Activated CD4-positive, alpha-beta T cell treated with anti-CD3 and anti-CD28 coated beads, Interleukin-2, amount 10 ng/mL, durations not matched to agents 7 days and 5 days (primary cell): ENCODE measurements around the gene RB1. TPM values are rescaled to one million over a fixed set of nuclear protein-coding genes. Genes with fewer than 3 reads are reported as not detected.
"Not testable (repeated sequence)": the region's sequence is repeated elsewhere in the genome, so short reads cannot be mapped to it uniquely, and the experiment has no call there.

Experiments used
- CTCF ChIA-PET: fragments of 350-600 bp; sonication (Branson Sonifier 250); formaldehyde crosslinking; loops from one replicate; lab custom pipeline; 2021; ENCODE audit warnings: antibody characterized with exemption; lab: Charles Lee
- POLR2A ChIA-PET: fragments of 350-600 bp; sonication (Branson Sonifier 250); formaldehyde crosslinking; loops from one replicate; lab custom pipeline; 2021; ENCODE audit warnings: antibody characterized with exemption; lab: Charles Lee
- DNase-seq: peaks from one replicate; pipeline ENCODE4 v3.0.0-alpha.2; 2020
- H3K27ac Mint-ChIP-seq: one replicate; pipeline ENCODE4 v1.8.0; 2021; ENCODE audit warnings: mild to moderate bottlenecking, moderate library complexity, mixed read lengths
- H3K27me3 Mint-ChIP-seq: one replicate; pipeline ENCODE4 v1.8.0; 2021; ENCODE audit warnings: mixed read lengths
- H3K36me3 Mint-ChIP-seq: one replicate; pipeline ENCODE4 v1.8.0; 2021; ENCODE audit warnings: low read depth, mixed read lengths
- H3K4me1 Mint-ChIP-seq: one replicate; pipeline ENCODE4 v1.8.0; 2021; ENCODE audit warnings: mixed read lengths
- H3K4me3 Mint-ChIP-seq: one replicate; pipeline ENCODE4 v1.8.0; 2021; ENCODE audit warnings: mild to moderate bottlenecking, moderate library complexity, mixed read lengths
- H3K9me3 Mint-ChIP-seq: one replicate; pipeline ENCODE4 v1.8.0; 2021; ENCODE audit warnings: mixed read lengths
- total RNA-seq, 2 experiments: library from RNA; stranded (reverse); gene quantifications; one replicate each; pipeline ENCODE4 v1.2.3, GENCODE V29; 2021

Gene RB1
- total RNA-seq, 2 experiments from 2014 or later: 47.1 to 61.5 TPM

DNA sequence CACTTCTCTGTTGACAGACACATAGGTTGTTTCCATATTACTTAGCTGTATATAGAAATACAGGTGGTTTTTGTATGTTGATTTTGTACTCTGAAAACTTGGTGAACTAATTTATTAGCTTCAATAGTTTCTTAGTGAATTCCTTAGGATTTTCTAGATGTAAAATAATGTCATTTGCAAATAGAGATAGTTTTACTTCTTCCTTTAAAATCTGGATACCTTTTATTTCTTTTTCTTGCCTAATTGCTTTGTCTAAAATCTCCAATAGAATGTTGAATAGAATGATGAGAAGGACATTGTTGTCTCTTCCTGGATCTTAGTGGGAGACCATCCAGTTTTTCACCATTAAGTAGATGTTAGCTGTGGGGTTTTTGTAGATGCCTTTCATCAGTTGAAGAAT is 18.7 kb downstream of the RB1 start:
- Mint-ChIP-seq H3K4me3 (no peak overlapping the region), H3K36me3 (peaks cover 59% of the 10 kb centered on the region), H3K27me3 (peaks cover 1% of the 10 kb centered on the region), H3K27ac (no peak overlapping the region), H3K4me1 (peaks cover 34% of the 10 kb centered on the region), H3K9me3 (peaks cover 18% of the 10 kb centered on the region)
- no peak for DNase-seq
- POLR2A ChIA-PET: no interaction called here
- CTCF ChIA-PET: no interaction called here

DNA sequence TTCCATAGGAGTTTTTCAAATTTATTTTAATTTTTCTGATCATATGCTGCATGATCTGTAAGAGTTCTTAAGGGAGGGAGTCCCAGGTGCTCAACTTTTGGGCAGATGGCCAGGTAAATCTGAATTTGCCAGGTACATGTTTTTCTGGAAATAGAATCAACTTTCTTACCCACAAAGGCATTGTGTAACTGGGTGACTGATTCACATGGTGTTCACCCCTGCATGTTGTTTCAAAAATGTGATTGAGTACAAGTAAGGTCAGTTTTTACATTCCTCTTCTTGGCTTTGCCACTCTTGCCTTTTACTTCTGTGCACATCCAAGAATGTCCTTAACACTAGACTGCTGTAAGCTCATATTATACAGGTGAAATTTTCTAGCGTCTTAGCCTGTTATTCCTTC is 30.4 kb downstream of the RB1 start:
- Mint-ChIP-seq H3K4me1 (peaks cover 28% of the 10 kb centered on the region), H3K4me3 (no peak overlapping the region), H3K36me3 (peaks cover 49% of the 10 kb centered on the region), H3K9me3 (peaks cover 5% of the 10 kb centered on the region), H3K27ac (no peak overlapping the region), H3K27me3 (no peaks in the 10 kb centered on the region)
- POLR2A ChIA-PET: no interaction called here
- CTCF ChIA-PET: interaction anchor here (0.6 to 2.3 kb wide), 15 partner anchors 15 to 438 kb away, joined by 3 to 30 read pairs (median 4); partner anchors contain the start of genes MED4 and NUDT15
- no peak for DNase-seq

DNA sequence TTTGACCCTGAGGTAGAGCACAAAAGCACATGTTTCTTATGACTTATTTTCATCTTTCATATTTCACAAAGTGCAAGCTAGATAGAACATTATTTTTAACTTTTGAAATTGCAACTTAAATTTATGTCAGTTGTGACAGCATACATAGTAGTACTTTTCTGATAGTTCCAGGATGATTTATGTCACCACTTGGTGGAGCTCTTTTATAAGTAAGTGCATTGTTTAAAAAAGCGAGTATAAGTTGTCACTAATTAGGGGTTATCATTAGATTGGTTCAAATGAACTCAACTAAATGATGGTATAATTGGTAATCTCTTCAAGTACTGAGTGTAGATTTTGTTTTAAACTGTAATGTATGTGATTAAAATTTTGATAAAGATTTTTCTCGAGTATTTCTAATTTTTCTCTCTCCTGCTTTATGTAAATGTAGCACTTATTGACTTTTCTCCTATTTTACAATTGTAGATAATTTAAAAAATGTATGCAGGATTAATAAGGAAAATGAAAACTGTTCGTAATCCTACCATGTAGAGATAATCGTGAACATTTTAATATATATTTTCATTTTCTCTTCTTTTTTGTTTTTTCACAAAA is 31.1 kb downstream of the RB1 start:
- ChIA-PET POLR2A (no interaction called here), CTCF (interaction anchor here (0.6 to 2.3 kb wide), 13 partner anchors 16 to 437 kb away, joined by 3 to 30 read pairs (median 3); partner anchors contain the start of gene MED4)
- Mint-ChIP-seq H3K4me1 (peaks cover 28% of the 10 kb centered on the region), H3K27me3 (no peaks in the 10 kb centered on the region), H3K4me3 (no peak overlapping the region), H3K27ac (no peak overlapping the region), H3K9me3 (peaks cover 5% of the 10 kb centered on the region), H3K36me3 (peaks cover 50% of the 10 kb centered on the region)
- peak; percentile 31 for DNase-seq

DNA sequence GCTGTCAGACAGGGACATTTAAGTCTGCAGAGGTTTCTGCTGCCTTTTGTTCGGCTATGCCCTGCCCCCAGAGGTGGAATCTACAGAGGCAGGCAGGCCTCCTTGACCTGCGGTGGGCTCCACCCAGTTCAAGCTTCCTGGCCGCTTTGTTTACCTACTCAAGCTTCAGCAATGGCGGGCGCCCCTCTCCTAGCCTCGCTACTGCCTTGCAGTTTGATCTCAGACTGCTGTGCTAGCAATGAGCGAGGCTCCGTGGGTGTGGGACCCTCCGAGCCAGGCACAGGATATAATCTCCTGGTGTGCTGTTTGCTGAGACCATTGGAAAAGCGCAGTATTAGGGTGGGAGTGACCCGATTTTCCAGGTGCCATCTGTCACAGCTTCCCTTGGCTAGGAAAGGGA is 35.6 kb downstream of the RB1 start:
- H3K4me3 Mint-ChIP-seq, POLR2A ChIA-PET, H3K27ac Mint-ChIP-seq, DNase-seq, H3K9me3 Mint-ChIP-seq, H3K27me3 Mint-ChIP-seq: not testable (repeated sequence)
- CTCF ChIA-PET: interaction anchor here (0.6 to 1.5 kb wide), 4 partner anchors 14 to 430 kb away, joined by 3 to 4 read pairs (median 3); no protein-coding TSS in a partner anchor
- Mint-ChIP-seq H3K36me3 (peaks cover 52% of the 10 kb centered on the region), H3K4me1 (peaks cover 21% of the 10 kb centered on the region)

DNA sequence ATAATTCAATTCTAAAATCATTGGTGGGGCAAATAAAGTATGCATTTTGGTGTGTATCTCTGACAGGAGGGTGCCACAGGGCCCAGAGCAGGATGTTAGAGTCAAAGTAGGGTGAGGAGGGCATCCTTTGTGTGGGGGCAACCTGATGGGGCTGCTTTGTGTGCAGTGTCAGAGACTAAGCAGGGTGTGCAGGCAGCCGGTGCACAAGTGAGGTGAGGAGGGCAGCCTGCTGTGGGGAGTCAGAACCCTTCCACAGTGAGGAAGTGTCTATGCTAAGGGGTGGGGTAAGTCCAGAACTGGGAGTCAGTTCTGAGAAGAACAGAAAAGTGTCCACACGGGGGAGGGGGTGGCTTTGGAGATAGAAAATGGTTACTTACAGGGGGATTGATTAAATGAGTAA is 40.7 kb downstream of the RB1 start:
- H3K27me3 Mint-ChIP-seq: no peaks in the 10 kb centered on the region
- CTCF ChIA-PET: no interaction called here
- H3K9me3 Mint-ChIP-seq: no peaks in the 10 kb centered on the region
- POLR2A ChIA-PET: no interaction called here
- H3K4me3 Mint-ChIP-seq: no peak overlapping the region
- no peak for DNase-seq
- no peak overlapping the region for H3K27ac Mint-ChIP-seq
- peaks cover 49% of the 10 kb centered on the region for H3K36me3 Mint-ChIP-seq
- peaks cover 20% of the 10 kb centered on the region for H3K4me1 Mint-ChIP-seq

DNA sequence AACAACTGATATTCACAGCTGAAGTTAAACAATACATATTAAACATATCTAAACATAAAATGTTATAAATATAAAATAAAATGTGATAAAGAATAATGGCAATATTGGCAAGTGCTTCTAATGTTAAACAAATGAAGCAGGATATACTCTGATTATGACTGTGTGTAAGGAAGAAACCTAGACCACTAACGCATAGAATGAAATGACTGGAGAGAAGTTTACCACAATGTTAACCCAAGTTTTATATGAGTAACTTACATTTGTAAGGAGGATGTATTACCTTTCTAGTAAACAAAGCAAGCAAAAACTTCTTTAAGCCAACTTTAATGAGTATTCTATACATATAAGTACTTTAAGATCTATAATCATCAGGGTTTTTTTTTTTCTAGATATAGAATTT is 43.0 kb downstream of the RB1 start:
- no peak for DNase-seq
- Mint-ChIP-seq H3K9me3 (peaks cover 19% of the 10 kb centered on the region), H3K27ac (no peak overlapping the region), H3K4me1 (peaks cover 21% of the 10 kb centered on the region), H3K4me3 (no peak overlapping the region), H3K27me3 (no peaks in the 10 kb centered on the region), H3K36me3 (peaks cover 61% of the 10 kb centered on the region)
- CTCF ChIA-PET: no interaction called here
- POLR2A ChIA-PET: no interaction called here

DNA sequence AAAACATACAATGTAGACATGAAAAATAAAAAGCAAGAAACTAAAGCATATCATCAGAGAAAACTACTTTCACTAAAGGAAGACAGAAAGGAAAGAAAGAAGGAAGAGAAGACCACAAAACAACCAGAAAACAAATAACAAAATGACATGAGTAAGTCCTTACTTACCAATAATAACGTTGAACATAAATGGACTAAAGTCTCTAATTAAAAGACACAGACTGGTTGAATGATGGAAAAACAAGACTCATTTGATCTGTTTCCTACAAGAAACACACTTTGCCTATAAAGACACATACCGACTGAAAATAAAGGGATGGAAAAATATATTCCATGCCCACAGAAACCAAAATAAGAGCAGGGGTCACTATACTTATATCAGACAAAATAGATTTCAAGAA is 46.0 kb downstream of the RB1 start:
- peaks cover 81% of the 10 kb centered on the region for H3K36me3 Mint-ChIP-seq
- POLR2A ChIA-PET: no interaction called here
- H3K9me3 Mint-ChIP-seq: peaks cover 44% of the 10 kb centered on the region
- CTCF ChIA-PET: no interaction called here
- no peak overlapping the region for H3K4me3 Mint-ChIP-seq
- no peak overlapping the region for H3K27ac Mint-ChIP-seq
- no peaks in the 10 kb centered on the region for H3K27me3 Mint-ChIP-seq
- H3K4me1 Mint-ChIP-seq: peaks cover 12% of the 10 kb centered on the region
- no peak for DNase-seq

DNA sequence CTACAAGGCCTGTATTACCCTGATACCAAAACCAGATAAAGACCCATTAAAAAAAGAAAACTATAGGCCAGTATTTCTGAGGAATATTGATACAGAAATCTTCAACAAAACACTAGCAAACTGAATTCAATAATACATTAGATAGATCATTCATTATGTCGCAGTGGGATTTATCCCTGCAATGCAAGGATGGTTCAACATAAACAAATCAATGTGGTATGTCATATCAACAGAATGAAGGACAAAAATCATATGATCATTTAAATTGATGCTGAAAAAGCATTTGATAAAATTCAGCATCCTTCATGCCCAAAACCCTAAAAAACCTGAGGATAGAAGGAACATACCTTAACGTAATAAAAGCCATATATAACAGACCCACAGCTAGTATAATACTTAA is 50.0 kb downstream of the RB1 start:
- ChIA-PET CTCF (no interaction called here), POLR2A (no interaction called here)
- no peak overlapping the region for H3K4me3 Mint-ChIP-seq
- DNase-seq: no peak
- peaks cover 76% of the 10 kb centered on the region for H3K36me3 Mint-ChIP-seq
- H3K4me1 Mint-ChIP-seq: peaks cover 2% of the 10 kb centered on the region
- no peaks in the 10 kb centered on the region for H3K27me3 Mint-ChIP-seq
- no peak overlapping the region for H3K27ac Mint-ChIP-seq
- peaks cover 56% of the 10 kb centered on the region for H3K9me3 Mint-ChIP-seq

DNA sequence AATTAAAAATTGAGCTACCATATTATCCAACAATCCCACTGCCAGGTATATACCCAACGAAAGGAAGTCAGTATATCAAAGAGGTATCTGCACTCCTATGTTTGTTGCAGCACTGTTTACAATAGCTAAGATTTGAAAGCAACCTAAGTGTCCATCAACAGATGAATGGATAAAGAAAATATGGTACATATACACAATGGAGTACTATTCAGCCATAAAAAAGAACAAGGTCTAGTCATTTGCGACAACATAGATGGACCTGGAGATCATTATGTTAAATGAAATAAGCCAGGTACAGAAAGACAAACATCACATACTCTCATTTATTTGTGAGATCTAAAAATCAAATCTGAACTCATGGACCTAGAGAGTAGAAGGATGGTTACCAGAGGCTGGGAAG is 52.0 kb downstream of the RB1 start:
- DNase-seq, H3K4me1 Mint-ChIP-seq, POLR2A ChIA-PET, H3K27me3 Mint-ChIP-seq, CTCF ChIA-PET, H3K4me3 Mint-ChIP-seq, H3K27ac Mint-ChIP-seq: not testable (repeated sequence)
- Mint-ChIP-seq H3K9me3 (peaks cover 47% of the 10 kb centered on the region), H3K36me3 (peaks cover 65% of the 10 kb centered on the region)

DNA sequence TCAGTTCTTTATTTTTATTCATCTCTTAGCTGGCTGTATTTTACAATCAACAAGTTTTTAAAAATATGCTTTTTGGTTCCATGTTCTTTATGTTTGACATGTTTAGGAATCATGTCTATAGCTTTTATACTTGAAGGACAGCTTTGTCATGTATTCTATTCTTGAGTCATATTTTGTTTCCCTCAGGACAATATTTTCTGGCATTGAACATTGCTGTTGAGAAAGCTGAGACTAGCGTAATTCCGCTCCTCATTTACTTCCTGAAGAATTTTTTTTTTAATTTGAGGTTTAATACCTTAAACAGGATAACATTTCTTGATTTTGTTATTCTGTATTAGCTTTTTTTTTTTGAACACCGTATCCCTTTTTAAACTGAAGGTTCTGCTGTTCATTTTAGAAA is 53.2 kb downstream of the RB1 start:
- no peaks in the 10 kb centered on the region for H3K27me3 Mint-ChIP-seq
- no peak for DNase-seq
- H3K9me3 Mint-ChIP-seq: peaks cover 37% of the 10 kb centered on the region
- H3K27ac Mint-ChIP-seq: no peak overlapping the region
- no peaks in the 10 kb centered on the region for H3K4me1 Mint-ChIP-seq
- peaks cover 56% of the 10 kb centered on the region for H3K36me3 Mint-ChIP-seq
- no peak overlapping the region for H3K4me3 Mint-ChIP-seq
- POLR2A ChIA-PET: no interaction called here
- CTCF ChIA-PET: interaction anchor here (0.7 kb wide), 1 partner anchor 166 kb away, joined by 3 read pairs; no protein-coding TSS in a partner anchor

DNA sequence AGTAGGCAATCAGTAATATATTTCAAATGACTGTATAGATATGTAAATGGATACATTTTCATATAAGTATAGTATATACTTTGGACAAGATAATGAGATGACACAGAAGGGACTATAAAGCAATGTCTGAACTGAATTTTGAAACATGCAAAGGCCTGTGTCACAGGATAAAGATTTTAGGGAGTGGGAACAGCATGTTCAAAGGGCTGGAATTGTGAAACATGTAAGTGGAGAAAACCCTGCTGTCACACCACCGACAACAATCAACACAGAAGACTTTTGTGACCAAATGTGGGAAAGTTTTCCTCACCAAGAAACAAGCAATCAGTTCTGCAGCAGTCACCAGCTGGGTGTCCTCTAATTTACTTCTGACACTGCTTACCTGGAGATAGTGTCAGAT is 66.4 kb downstream of the RB1 start:
- Mint-ChIP-seq H3K27ac (no peak overlapping the region), H3K9me3 (no peaks in the 10 kb centered on the region), H3K36me3 (peaks cover 49% of the 10 kb centered on the region), H3K4me3 (no peak overlapping the region), H3K4me1 (no peaks in the 10 kb centered on the region), H3K27me3 (no peaks in the 10 kb centered on the region)
- ChIA-PET CTCF (no interaction called here), POLR2A (no interaction called here)
- DNase-seq: no peak

DNA sequence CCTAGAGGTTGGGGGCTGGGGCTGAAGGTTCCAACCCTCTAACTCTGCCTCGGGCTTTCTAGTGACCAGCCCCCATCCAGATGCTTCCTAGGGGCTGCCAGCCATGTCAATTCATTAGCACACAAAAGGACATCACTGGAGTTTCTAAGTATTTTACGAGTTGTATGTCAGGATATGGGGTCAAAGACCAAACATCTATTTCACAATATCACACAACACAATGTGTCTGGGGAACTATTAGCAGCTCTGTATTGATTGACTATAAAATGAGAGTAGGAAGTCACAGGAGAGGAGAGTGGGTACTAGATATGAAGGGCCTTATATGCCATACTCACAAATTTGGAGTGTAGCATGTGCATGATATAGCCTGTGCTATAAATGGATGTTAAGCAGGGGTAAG is 67.3 kb downstream of the RB1 start:
- Mint-ChIP-seq H3K36me3 (peaks cover 48% of the 10 kb centered on the region), H3K9me3 (no peaks in the 10 kb centered on the region), H3K27ac (no peak overlapping the region), H3K4me3 (no peak overlapping the region), H3K27me3 (no peaks in the 10 kb centered on the region), H3K4me1 (no peaks in the 10 kb centered on the region)
- no peak for DNase-seq
- CTCF ChIA-PET: no interaction called here
- POLR2A ChIA-PET: no interaction called here

DNA sequence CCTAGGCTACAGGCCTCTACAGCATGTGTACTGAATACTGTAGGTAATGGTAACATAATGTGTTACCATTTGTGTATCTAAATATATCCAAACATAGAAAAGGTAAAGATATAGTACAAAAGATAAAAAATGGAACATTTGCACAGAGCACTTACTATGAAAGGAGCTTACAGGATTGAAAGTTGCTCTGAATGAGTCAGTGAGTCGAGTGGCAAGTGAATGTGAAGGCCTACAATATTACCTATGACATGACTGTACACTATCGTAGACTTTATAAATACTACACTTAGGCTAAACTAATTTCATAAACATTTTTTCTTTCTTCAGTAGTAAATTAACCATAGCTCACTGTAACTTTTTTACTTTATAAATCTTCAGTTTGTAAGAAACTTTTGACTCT is 74.3 kb downstream of the RB1 start:
- ChIA-PET POLR2A (interaction anchor here (0.6 kb wide), 1 partner anchor 140 kb away, joined by 4 read pairs; no protein-coding TSS in a partner anchor), CTCF (no interaction called here)
- DNase-seq: no peak
- Mint-ChIP-seq H3K27me3 (no peaks in the 10 kb centered on the region), H3K4me1 (no peaks in the 10 kb centered on the region), H3K27ac (no peak overlapping the region), H3K9me3 (peaks cover 3% of the 10 kb centered on the region), H3K36me3 (peaks cover 61% of the 10 kb centered on the region), H3K4me3 (no peak overlapping the region)

DNA sequence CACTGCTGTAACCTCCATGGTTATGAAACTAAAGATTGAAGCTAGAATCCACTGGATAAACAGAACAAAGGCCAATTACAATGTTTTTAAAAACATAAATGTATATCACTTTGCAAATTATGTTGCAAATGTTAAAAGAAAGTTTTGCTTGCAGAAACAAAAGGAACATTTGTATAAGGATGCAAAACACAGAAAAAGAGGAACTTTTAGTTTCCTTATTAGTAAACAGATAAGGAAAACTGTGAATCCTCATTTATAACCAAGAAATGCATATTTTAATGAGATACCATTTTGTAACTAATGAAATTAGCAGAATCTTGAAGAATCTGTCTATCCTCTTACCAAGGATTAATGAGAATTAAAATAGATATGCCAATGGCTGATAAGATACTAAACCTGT is 77.0 kb downstream of the RB1 start:
- H3K9me3 Mint-ChIP-seq: peaks cover 3% of the 10 kb centered on the region
- no peak overlapping the region for H3K4me3 Mint-ChIP-seq
- no peak for DNase-seq
- no peaks in the 10 kb centered on the region for H3K4me1 Mint-ChIP-seq
- H3K27me3 Mint-ChIP-seq: no peaks in the 10 kb centered on the region
- ChIA-PET POLR2A (no interaction called here), CTCF (no interaction called here)
- H3K27ac Mint-ChIP-seq: no peak overlapping the region
- peaks cover 54% of the 10 kb centered on the region for H3K36me3 Mint-ChIP-seq
